ENCODE results near the gene UBE3B. TPM values are rescaled to one million over a fixed set of nuclear protein-coding genes. Genes with fewer than 3 reads are reported as not detected.

UBE3B gene, protein sequence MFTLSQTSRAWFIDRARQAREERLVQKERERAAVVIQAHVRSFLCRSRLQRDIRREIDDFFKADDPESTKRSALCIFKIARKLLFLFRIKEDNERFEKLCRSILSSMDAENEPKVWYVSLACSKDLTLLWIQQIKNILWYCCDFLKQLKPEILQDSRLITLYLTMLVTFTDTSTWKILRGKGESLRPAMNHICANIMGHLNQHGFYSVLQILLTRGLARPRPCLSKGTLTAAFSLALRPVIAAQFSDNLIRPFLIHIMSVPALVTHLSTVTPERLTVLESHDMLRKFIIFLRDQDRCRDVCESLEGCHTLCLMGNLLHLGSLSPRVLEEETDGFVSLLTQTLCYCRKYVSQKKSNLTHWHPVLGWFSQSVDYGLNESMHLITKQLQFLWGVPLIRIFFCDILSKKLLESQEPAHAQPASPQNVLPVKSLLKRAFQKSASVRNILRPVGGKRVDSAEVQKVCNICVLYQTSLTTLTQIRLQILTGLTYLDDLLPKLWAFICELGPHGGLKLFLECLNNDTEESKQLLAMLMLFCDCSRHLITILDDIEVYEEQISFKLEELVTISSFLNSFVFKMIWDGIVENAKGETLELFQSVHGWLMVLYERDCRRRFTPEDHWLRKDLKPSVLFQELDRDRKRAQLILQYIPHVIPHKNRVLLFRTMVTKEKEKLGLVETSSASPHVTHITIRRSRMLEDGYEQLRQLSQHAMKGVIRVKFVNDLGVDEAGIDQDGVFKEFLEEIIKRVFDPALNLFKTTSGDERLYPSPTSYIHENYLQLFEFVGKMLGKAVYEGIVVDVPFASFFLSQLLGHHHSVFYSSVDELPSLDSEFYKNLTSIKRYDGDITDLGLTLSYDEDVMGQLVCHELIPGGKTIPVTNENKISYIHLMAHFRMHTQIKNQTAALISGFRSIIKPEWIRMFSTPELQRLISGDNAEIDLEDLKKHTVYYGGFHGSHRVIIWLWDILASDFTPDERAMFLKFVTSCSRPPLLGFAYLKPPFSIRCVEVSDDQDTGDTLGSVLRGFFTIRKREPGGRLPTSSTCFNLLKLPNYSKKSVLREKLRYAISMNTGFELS
- total RNA-seq = 32.3 and 44.7 TPM in 2 replicates

DNA sequence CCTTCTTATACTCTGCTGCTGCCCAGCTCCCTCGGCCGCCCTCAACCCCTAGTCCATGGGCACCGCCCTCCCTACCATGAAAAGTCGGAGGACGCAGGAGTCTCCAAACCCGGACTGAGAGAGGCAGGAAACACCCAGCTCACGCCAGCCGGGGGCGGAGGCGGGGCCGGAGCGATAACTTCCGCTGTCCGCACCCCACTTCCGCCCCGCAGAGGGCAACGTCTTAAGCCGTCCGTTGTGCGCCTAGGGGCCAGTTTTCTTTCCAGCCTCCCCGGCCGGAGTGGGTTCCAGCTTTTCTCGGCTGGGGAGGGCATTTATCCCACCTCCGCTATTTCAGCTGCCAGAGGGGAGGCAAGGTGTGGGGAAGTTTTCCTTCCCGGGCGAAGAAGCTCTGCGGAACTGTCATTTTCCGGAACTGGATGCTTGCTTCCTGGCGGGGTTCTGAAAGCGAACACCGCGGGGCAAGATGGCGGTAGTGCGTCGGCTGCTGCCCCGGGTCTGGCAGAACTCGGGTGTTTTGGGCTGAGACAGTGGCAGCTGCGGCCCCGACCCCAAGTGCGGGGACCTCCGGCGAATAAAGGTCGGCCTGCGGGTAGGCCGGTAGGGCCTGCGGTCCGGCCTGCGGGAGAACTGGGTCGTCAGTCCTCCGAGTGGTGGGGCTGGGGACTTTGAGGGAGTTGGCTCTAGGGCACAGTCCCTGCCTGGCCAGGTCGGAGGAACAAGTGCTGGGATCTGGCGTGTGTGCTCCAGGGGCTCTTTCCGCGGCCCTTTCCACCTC, at the start of gene UBE3B, which contains the start of gene KCTD10:
TSS of gene UBE3B (plus strand) at position 450 of the 778 bp plus-strand sequence. CDS start 5,918 bp downstream, outside the sequence.
TSS of gene KCTD10 (minus strand) at position 116 of the 778 bp plus-strand sequence. CDS start at position 78, 38 bp downstream.

DNA sequence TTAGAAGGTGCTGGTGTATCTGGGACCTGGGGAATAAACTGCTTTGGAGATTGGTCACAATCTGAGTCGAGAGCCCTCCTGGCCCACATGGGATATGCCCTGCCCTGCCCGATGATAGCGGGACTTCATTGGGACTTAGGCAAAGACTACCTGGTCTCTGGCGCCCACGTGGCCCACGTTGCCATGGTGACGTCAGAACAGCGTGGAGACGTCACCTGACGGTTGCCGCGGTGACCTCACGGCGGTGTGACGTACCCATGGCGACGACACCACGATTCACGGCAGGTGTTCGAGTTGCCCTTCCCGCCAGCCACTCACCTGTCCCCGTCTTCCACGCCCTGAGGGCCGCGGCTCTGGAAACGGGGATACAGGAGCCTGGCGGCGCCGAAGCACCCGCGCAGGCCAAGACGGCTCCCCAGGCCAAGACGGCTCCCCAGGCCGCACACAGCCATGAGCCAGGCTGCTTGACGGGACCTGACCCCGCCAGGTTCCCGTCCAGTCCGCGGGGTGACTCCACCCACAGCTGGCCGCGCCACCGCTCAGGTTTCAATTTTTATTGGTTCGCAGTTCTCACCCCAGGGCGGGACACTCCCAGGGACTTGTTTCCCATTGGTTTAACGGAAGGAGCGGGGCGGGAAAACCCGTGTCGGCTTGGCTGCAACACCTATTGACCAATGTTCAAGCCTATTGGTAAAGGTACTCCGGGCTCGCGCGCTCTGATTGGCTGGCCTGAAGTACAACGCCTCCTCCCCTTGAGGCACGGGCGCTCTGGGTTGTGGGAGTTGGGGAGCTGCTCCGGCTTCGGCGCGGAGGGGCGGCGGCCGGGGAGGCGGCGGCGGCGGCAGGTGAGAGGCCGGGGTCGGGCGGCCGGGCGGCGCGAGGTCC, 95.8 kb downstream of the UBE3B start, which contains the start of the genes MMAB and MVK:
TSS of gene MMAB (minus strand) at position 476 of the 885 bp plus-strand sequence. CDS start at position 452, 24 bp downstream.
TSS of gene MVK (plus strand) at position 766 of the 885 bp plus-strand sequence. CDS start 1,029 bp downstream, outside the sequence.

Other genes starting within 250 kb of the UBE3B start
- gene FOXN4, start 168.3 kb upstream of the UBE3B start, total RNA-seq = not detected in 2 replicates
- gene MYO1H, start 129.7 kb upstream of the UBE3B start, total RNA-seq = not detected in 2 replicates
- 31.1 and 39.2 TPM in 2 replicates for gene KCTD10, start 334 bp upstream of the UBE3B start, total RNA-seq
- gene MMAB, start 95.9 kb downstream of the UBE3B start, total RNA-seq = 46.1 and 74.1 TPM in 2 replicates
- 5.1 and 39.3 TPM in 2 replicates for gene MVK, start 96.2 kb downstream of the UBE3B start, total RNA-seq
- 0.91 TPM in 1 of 2 replicates, not detected in the other for gene FAM222A, start 236.2 kb downstream of the UBE3B start, total RNA-seq

Data from epithelial cell of alveolus of lung (primary cell).